HepG2 (cell line): ENCODE data around the gene NOS1AP. TPM values are rescaled to one million over a fixed set of nuclear protein-coding genes. Genes with fewer than 3 reads are reported as not detected.
A peak's percentile ranks its signal among the peaks of the same experiment; 100 is the strongest.

Source experiments
- BCL3 ChIP-seq: sonication (generic); formaldehyde crosslinking; IDR thresholded peaks from 2 replicates; pipeline ENCODE4 v1.5.1; 2020; ENCODE audit warnings: mild to moderate bottlenecking, missing genetic modification reagents, moderate library complexity
- GPN1 ChIP-seq: sonication (generic); formaldehyde crosslinking; IDR thresholded peaks from 2 replicates; pipeline ENCODE4 v1.5.1; 2020; ENCODE audit warnings: missing genetic modification reagents, borderline replicate concordance
- HMG20A ChIP-seq: IDR thresholded peaks from 2 replicates; pipeline ENCODE4 v1.6.1; 2016; ENCODE audit warnings: borderline replicate concordance
- IRF2 ChIP-seq: IDR thresholded peaks from 2 replicates; pipeline ENCODE4 v1.6.1; 2018; ENCODE audit warnings: missing genetic modification reagents, missing compliant biosample characterization
- IRF9 ChIP-seq: sonication (generic); formaldehyde crosslinking; IDR thresholded peaks from 2 replicates; pipeline ENCODE4 v1.8.0; 2022; ENCODE audit warnings: missing genetic modification reagents, mild to moderate bottlenecking, borderline replicate concordance
- NONO ChIP-seq, 2 experiments: fragments of 450-650 bp in 1 of 2; sonication (generic) in 1 of 2; formaldehyde crosslinking in 1 of 2; IDR thresholded peaks in 1 of 2; conservative IDR thresholded peaks in 1 of 2; 2 replicates each; pipeline versions ENCODE4 v1.6.1 to v1.8.0; 2017 to 2022; ENCODE audit warnings: mild to moderate bottlenecking in 1 of 2, missing genetic modification reagents in 1 of 2, moderate library complexity in 1 of 2
- NR2F6 ChIP-seq, 2 experiments: IDR thresholded peaks; 2 replicates each; pipeline ENCODE4 v1.6.1; 2016; ENCODE audit warnings: antibody characterized with exemption in 1 of 2, mild to moderate bottlenecking in 1 of 2
- NRL ChIP-seq: sonication (generic); formaldehyde crosslinking; IDR thresholded peaks from 2 replicates; pipeline ENCODE4 v1.5.0; 2020; ENCODE audit warnings: missing genetic modification reagents, mild to moderate bottlenecking, moderate library complexity, borderline replicate concordance
- SMAD3 ChIP-seq: sonication (generic); formaldehyde crosslinking; IDR thresholded peaks from 2 replicates; pipeline ENCODE4 v1.4.0; 2020; ENCODE audit warnings: missing genetic modification reagents
- SP5 ChIP-seq: IDR thresholded peaks from 2 replicates; pipeline ENCODE4 v1.6.1; 2016; ENCODE audit warnings: low read depth, borderline replicate concordance
- XBP1 ChIP-seq: sonication (generic); formaldehyde crosslinking; IDR thresholded peaks from 2 replicates; pipeline ENCODE4 v1.5.0; 2020; ENCODE audit warnings: missing genetic modification reagents
- ZEB1 ChIP-seq: IDR thresholded peaks from 2 replicates; pipeline ENCODE4 v1.6.1; 2012; ENCODE audit warnings: mild to moderate bottlenecking, low read depth, inconsistent platforms; ENCODE audit not compliant: insufficient replicate concordance
- ZNF251 ChIP-seq: sonication (generic); formaldehyde crosslinking; IDR thresholded peaks from 2 replicates; pipeline ENCODE4 v1.9.0; 2021; ENCODE audit warnings: mild to moderate bottlenecking, missing genetic modification reagents
- ZNF296 ChIP-seq: sonication (generic); formaldehyde crosslinking; conservative IDR thresholded peaks from 2 replicates; pipeline ENCODE4 v1.5.0; 2020; ENCODE audit warnings: mild to moderate bottlenecking, missing genetic modification reagents
- ZNF329 ChIP-seq: sonication (generic); formaldehyde crosslinking; IDR thresholded peaks from 2 replicates; pipeline ENCODE4 v1.9.0; 2021; ENCODE audit warnings: low read depth, mild to moderate bottlenecking, missing genetic modification reagents
- ZNF512 ChIP-seq: sonication (generic); formaldehyde crosslinking; IDR thresholded peaks from 2 replicates; pipeline ENCODE4 v1.4.0; 2020; ENCODE audit warnings: mild to moderate bottlenecking, missing genetic modification reagents
- ZNF772 ChIP-seq: sonication (generic); formaldehyde crosslinking; IDR thresholded peaks from 2 replicates; pipeline ENCODE4 v1.5.0; 2020; ENCODE audit warnings: mild to moderate bottlenecking, missing genetic modification reagents
- polyA plus RNA-seq, 8 experiments: library from polyadenylated mRNA; depleted of rRNA in 3 of 8; stranded (reverse) in 7 of 8; unstranded in 1 of 8; fragments of >200 nt; fragmentation: Illumina TruSeq in 4 of 8; extraction: Trizol in 4 of 8; gene quantifications; 2 replicates each; pipeline versions ENCODE4 v1.2.1 to v1.2.3, GENCODE V29; 2011 to 2016; ENCODE audit warnings: low read depth in 4 of 8, missing spikeins in 1 of 8, mixed read lengths in 1 of 8; ENCODE audit not compliant: insufficient read depth in 1 of 8
- total RNA-seq, 5 experiments: library from RNA; depleted of rRNA; stranded (reverse); fragments of >200 nt; fragmentation: Illumina TruSeq; extraction: Trizol; gene quantifications; 2 replicates each; pipeline ENCODE4 v1.2.3, GENCODE V29; 2016; ENCODE audit warnings: low read depth in 1 of 5
- TF ChIP-seq, protein P1 (sequence below): sonication (generic); formaldehyde crosslinking; IDR thresholded peaks from 2 replicates; pipeline ENCODE4 v1.4.0; 2020; ENCODE audit warnings: missing genetic modification reagents
- TF ChIP-seq, protein P2 (sequence below): sonication (generic); formaldehyde crosslinking; IDR thresholded peaks from 2 replicates; pipeline ENCODE4 v1.4.0; 2020; ENCODE audit warnings: missing genetic modification reagents, borderline replicate concordance
- TF ChIP-seq, protein P3 (sequence below): sonication (generic); formaldehyde crosslinking; IDR thresholded peaks from 2 replicates; pipeline ENCODE4 v1.4.0; 2020; ENCODE audit warnings: missing genetic modification reagents

The NOS1AP gene
- total and polyA plus RNA-seq, 2 of the 13 experiments (the other 11 are each of a cell fraction or from before 2014, with no cell fraction given): 2.0 to 3.3 TPM

- TF ChIP-seq, protein P1, sequence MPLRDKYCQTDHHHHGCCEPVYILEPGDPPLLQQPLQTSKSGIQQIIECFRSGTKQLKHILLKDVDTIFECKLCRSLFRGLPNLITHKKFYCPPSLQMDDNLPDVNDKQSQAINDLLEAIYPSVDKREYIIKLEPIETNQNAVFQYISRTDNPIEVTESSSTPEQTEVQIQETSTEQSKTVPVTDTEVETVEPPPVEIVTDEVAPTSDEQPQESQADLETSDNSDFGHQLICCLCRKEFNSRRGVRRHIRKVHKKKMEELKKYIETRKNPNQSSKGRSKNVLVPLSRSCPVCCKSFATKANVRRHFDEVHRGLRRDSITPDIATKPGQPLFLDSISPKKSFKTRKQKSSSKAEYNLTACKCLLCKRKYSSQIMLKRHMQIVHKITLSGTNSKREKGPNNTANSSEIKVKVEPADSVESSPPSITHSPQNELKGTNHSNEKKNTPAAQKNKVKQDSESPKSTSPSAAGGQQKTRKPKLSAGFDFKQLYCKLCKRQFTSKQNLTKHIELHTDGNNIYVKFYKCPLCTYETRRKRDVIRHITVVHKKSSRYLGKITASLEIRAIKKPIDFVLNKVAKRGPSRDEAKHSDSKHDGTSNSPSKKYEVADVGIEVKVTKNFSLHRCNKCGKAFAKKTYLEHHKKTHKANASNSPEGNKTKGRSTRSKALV (CRISPR knock-in tag): no peak
- TF ChIP-seq IRF9 (CRISPR knock-in tag) (no peak), NONO (IDR thresholded peaks at IDR 0.05) (no peak), NONO (CRISPR knock-in tag; conservative IDR thresholded peaks at IDR 0.05) (no peak), ZNF296 (CRISPR knock-in tag) (no peak), NRL (CRISPR knock-in tag) (no peak), XBP1 (CRISPR knock-in tag) (no peak), NR2F6 (IDR thresholded peaks at IDR 0.05) (peak; percentile 25; the same call in 1 of the 2 replicates), NR2F6 (CRISPR knock-in tag; IDR thresholded peaks at IDR 0.05) (no peak), ZNF251 (CRISPR knock-in tag) (no peak), SP5 (CRISPR knock-in tag) (no peak), ZEB1 (no peak), HMG20A (CRISPR knock-in tag) (0 out of 2 replicates have a peak, but pooled peaks have one; percentile 9), ZNF512 (CRISPR knock-in tag) (no peak), BCL3 (CRISPR knock-in tag) (no peak), GPN1 (CRISPR knock-in tag) (no peak), SMAD3 (CRISPR knock-in tag) (no peak), ZNF329 (CRISPR knock-in tag) (0 out of 2 replicates have a peak, but pooled peaks have one; percentile 30), IRF2 (CRISPR knock-in tag) (no peak), ZNF772 (CRISPR knock-in tag) (no peak)
- TF ChIP-seq, protein P2, sequence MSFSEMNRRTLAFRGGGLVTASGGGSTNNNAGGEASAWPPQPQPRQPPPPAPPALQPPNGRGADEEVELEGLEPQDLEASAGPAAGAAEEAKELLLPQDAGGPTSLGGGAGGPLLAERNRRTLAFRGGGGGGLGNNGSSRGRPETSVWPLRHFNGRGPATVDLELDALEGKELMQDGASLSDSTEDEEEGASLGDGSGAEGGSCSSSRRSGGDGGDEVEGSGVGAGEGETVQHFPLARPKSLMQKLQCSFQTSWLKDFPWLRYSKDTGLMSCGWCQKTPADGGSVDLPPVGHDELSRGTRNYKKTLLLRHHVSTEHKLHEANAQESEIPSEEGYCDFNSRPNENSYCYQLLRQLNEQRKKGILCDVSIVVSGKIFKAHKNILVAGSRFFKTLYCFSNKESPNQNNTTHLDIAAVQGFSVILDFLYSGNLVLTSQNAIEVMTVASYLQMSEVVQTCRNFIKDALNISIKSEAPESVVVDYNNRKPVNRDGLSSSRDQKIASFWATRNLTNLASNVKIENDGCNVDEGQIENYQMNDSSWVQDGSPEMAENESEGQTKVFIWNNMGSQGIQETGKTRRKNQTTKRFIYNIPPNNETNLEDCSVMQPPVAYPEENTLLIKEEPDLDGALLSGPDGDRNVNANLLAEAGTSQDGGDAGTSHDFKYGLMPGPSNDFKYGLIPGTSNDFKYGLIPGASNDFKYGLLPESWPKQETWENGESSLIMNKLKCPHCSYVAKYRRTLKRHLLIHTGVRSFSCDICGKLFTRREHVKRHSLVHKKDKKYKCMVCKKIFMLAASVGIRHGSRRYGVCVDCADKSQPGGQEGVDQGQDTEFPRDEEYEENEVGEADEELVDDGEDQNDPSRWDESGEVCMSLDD (CRISPR knock-in tag): no peak
- TF ChIP-seq, protein P3, sequence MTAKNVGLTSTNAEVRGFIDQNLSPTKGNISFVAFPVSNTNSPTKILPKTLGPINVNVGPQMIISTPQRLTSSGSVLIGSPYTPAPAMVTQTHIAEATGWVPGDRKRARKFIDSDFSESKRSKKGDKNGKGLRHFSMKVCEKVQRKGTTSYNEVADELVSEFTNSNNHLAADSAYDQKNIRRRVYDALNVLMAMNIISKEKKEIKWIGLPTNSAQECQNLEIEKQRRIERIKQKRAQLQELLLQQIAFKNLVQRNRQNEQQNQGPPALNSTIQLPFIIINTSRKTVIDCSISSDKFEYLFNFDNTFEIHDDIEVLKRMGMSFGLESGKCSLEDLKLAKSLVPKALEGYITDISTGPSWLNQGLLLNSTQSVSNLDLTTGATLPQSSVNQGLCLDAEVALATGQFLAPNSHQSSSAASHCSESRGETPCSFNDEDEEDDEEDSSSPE (CRISPR knock-in tag): no peak
Measured at GRCh38 chr1:162197041-162197531, 127.6 kb downstream of the NOS1AP start (continued).
